ENCODE measurements around the gene SMYD3. TPM values are rescaled to one million over a fixed set of nuclear protein-coding genes. Genes with fewer than 3 reads are reported as not detected.

SMYD3 gene
- total and polyA plus RNA-seq, 2 of the 13 experiments (the other 11 are each of a cell fraction or from before 2014, with no cell fraction given): 27.7 to 35.8 TPM

- TF ChIP-seq ZNF780A (CRISPR knock-in tag; IDR thresholded peaks at IDR 0.05) (peak; percentile 43; the same call in 1 of the 2 replicates), SIX1 (CRISPR knock-in tag; IDR thresholded peaks at IDR 0.05; ENCODE audit: borderline replicate concordance) (no peak), ZBTB7A (CRISPR knock-in tag; IDR thresholded peaks at IDR 0.05) (no peak; the same call in 1 of the 2 replicates), MEIS1 (CRISPR knock-in tag; IDR thresholded peaks at IDR 0.05; ENCODE audit: borderline replicate concordance) (no peak), ZBTB8A (CRISPR knock-in tag; IDR thresholded peaks at IDR 0.05; ENCODE audit: borderline replicate concordance, low read depth) (no peak; the same call in 1 of the 2 replicates), KAT2B (IDR thresholded peaks at IDR 0.05; ENCODE audit: borderline replicate concordance, low read depth, low read length) (no peak), CEBPG (CRISPR knock-in tag; IDR thresholded peaks at IDR 0.05) (no peak), ZBTB20 (CRISPR knock-in tag; IDR thresholded peaks at IDR 0.05; ENCODE audit: borderline replicate concordance, low read depth) (no peak), ZNF136 (CRISPR knock-in tag; IDR thresholded peaks at IDR 0.05; ENCODE audit: low read depth) (no peak), BCL3 (CRISPR knock-in tag; IDR thresholded peaks at IDR 0.05) (no peak), ZNF180 (CRISPR knock-in tag; IDR thresholded peaks at IDR 0.05; ENCODE audit: borderline replicate concordance, low read depth) (no peak), SUZ12 (IDR thresholded peaks at IDR 0.05; ENCODE audit: low read depth, low read length) (no peak), JUN (CRISPR knock-in tag; IDR thresholded peaks at IDR 0.05) (no peak), BCLAF1 (IDR thresholded peaks at IDR 0.05) (no peak), ZNF878 (CRISPR knock-in tag; IDR thresholded peaks at IDR 0.05) (no peak), RFX3 (CRISPR knock-in tag; IDR thresholded peaks at IDR 0.05) (no peak), MED1 (CRISPR knock-in tag; IDR thresholded peaks at IDR 0.05) (0 out of 2 replicates have a peak, but pooled peaks have one; percentile 22), ZNF484 (CRISPR knock-in tag; IDR thresholded peaks at IDR 0.05; ENCODE audit: borderline replicate concordance, low read depth) (no peak; the same call in 1 of the 2 replicates), ELF1 (CRISPR knock-in tag; IDR thresholded peaks at IDR 0.05) (no peak), NFRKB (IDR thresholded peaks at IDR 0.05) (no peak), EZH2 (conservative IDR thresholded peaks at IDR 0.05; ENCODE audit: low read depth, low read length) (no peak)
- TF ChIP-seq, protein P1, sequence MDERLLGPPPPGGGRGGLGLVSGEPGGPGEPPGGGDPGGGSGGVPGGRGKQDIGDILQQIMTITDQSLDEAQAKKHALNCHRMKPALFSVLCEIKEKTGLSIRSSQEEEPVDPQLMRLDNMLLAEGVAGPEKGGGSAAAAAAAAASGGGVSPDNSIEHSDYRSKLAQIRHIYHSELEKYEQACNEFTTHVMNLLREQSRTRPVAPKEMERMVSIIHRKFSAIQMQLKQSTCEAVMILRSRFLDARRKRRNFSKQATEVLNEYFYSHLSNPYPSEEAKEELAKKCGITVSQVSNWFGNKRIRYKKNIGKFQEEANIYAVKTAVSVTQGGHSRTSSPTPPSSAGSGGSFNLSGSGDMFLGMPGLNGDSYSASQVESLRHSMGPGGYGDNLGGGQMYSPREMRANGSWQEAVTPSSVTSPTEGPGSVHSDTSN (CRISPR knock-in tag; IDR thresholded peaks at IDR 0.05): no peak
- TF ChIP-seq, protein P2, sequence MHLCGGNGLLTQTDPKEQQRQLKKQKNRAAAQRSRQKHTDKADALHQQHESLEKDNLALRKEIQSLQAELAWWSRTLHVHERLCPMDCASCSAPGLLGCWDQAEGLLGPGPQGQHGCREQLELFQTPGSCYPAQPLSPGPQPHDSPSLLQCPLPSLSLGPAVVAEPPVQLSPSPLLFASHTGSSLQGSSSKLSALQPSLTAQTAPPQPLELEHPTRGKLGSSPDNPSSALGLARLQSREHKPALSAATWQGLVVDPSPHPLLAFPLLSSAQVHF (CRISPR knock-in tag; IDR thresholded peaks at IDR 0.05): no peak
Observed at GRCh38 chr1:246506674-246507481, at the start of gene SMYD3 (continued).
